Neural cell (in vitro differentiated cells): ENCODE results near the gene STAT3. TPM values are rescaled to one million over a fixed set of nuclear protein-coding genes. Genes with fewer than 3 reads are reported as not detected.

Experiments
- H2AFZ ChIP-seq: fragments of 200-600, 300-800 bp; sonication (generic), shearing (Covaris generic); 2 replicates; pipeline ENCODE4 v1.6.0; 2014; ENCODE audit warnings: low read depth, mild to moderate bottlenecking, antibody characterized with exemption, low read length, moderate library complexity
- H3F3A ChIP-seq: fragments of 200-600 bp; shearing (Covaris generic); 2 replicates; pipeline ENCODE4 v1.6.1; 2016; ENCODE audit warnings: mild to moderate bottlenecking, moderate library complexity, mixed read lengths, antibody characterized with exemption, low read length; ENCODE audit not compliant: insufficient read depth, poor library complexity, severe bottlenecking
- H3K27ac ChIP-seq: fragments of 200-600, 300-800 bp; sonication (generic), shearing (Covaris generic); 2 replicates; pipeline ENCODE4 v1.5.1; 2014; ENCODE audit warnings: mild to moderate bottlenecking, low read length, moderate library complexity
- H3K27me3 ChIP-seq: fragments of 300-800, 200-600 bp; sonication (generic), shearing (Covaris generic); 2 replicates; pipeline ENCODE4 v1.6.0; 2014; ENCODE audit warnings: mild to moderate bottlenecking, low read depth, low read length, moderate library complexity; ENCODE audit not compliant: insufficient read depth
- H3K36me3 ChIP-seq: fragments of 300-800, 200-600 bp; sonication (generic), shearing (Covaris generic); 2 replicates; pipeline ENCODE4 v1.5.1; 2014; ENCODE audit warnings: mild to moderate bottlenecking, antibody characterized with exemption, low read length, moderate library complexity; ENCODE audit not compliant: insufficient read depth
- H3K4me2 ChIP-seq: fragments of 300-800, 200-600 bp; sonication (generic), shearing (Covaris generic); 2 replicates; pipeline ENCODE4 v1.6.0; 2014; ENCODE audit warnings: mild to moderate bottlenecking, low read length
- H3K4me3 ChIP-seq: fragments of 300-800, 200-600 bp; sonication (generic), shearing (Covaris generic); 2 replicates; pipeline ENCODE4 v1.5.1; 2014; ENCODE audit warnings: mild to moderate bottlenecking, low read length, moderate library complexity
- H3K79me2 ChIP-seq: fragments of 200-600 bp; shearing (Covaris generic); replicated peaks from 2 replicates; pipeline ENCODE4 v1.6.0; 2014; ENCODE audit warnings: mild to moderate bottlenecking, low read length, moderate library complexity; ENCODE audit not compliant: insufficient read depth
- H3K9ac ChIP-seq: fragments of 300-800, 200-600 bp; sonication (generic), shearing (Covaris generic); 2 replicates; pipeline ENCODE4 v1.6.1; 2016; ENCODE audit warnings: mild to moderate bottlenecking, low read length, mixed read lengths
- H3K9me2 ChIP-seq: fragments of 200-600 bp; shearing (Covaris generic); 2 replicates; pipeline ENCODE4 v1.6.1; 2016; ENCODE audit warnings: mild to moderate bottlenecking, low read length, mixed read lengths; ENCODE audit not compliant: insufficient read depth
- H3K9me3 ChIP-seq: fragments of 200-600, 300-800 bp; sonication (generic), shearing (Covaris generic); 2 replicates; pipeline ENCODE4 v1.6.1; 2016; ENCODE audit warnings: mild to moderate bottlenecking, mixed run types, low read length, moderate library complexity, mixed read lengths
- H4K20me1 ChIP-seq: fragments of 200-600 bp; shearing (Covaris generic); 2 replicates; pipeline ENCODE4 v1.6.1; 2016; ENCODE audit warnings: mild to moderate bottlenecking, mixed run types; ENCODE audit not compliant: insufficient read depth
- CTCF ChIP-seq: fragments of 450-650 bp; IDR thresholded peaks from 2 replicates; pipeline ENCODE4 v1.5.1; 2014; ENCODE audit warnings: antibody characterized with exemption, mild to moderate bottlenecking, moderate library complexity; ENCODE audit not compliant: poor library complexity, severe bottlenecking
- EP300 ChIP-seq: fragments of 450-650 bp; conservative IDR thresholded peaks from 2 replicates; pipeline ENCODE4 v1.6.1; 2014; ENCODE audit warnings: antibody characterized with exemption, mild to moderate bottlenecking, moderate library complexity; ENCODE audit not compliant: poor library complexity, severe bottlenecking
- EZH2 ChIP-seq: fragments of 200-600, 300-800 bp; shearing (Covaris generic), sonication (generic); IDR thresholded peaks from 2 replicates; pipeline ENCODE4 v1.6.1; 2014; ENCODE audit warnings: antibody characterized with exemption, low read length, borderline replicate concordance, mild to moderate bottlenecking; ENCODE audit not compliant: insufficient read depth, poor library complexity, severe bottlenecking
- MXI1 ChIP-seq: fragments of 450-650 bp; conservative IDR thresholded peaks from 2 replicates; pipeline ENCODE4 v1.6.1; 2014; ENCODE audit warnings: antibody characterized with exemption, mild to moderate bottlenecking; ENCODE audit not compliant: poor library complexity, severe bottlenecking
- POLR2AphosphoS5 ChIP-seq: IDR thresholded peaks from 2 replicates; pipeline ENCODE4 v1.6.1; 2012
- RAD21 ChIP-seq: fragments of 450-650 bp; conservative IDR thresholded peaks from 2 replicates; pipeline ENCODE4 v1.6.1; 2014; ENCODE audit warnings: antibody characterized with exemption, mild to moderate bottlenecking, moderate library complexity
- SMC3 ChIP-seq: fragments of 450-650 bp; conservative IDR thresholded peaks from 2 replicates; pipeline ENCODE4 v1.6.1; 2014; ENCODE audit warnings: antibody characterized with exemption, mild to moderate bottlenecking, moderate library complexity; ENCODE audit not compliant: poor library complexity
- TAF1 ChIP-seq: IDR thresholded peaks from 2 replicates; pipeline ENCODE4 v1.6.1; 2012; ENCODE audit warnings: low read depth
- polyA plus RNA-seq: library from polyadenylated mRNA; depleted of rRNA; stranded (reverse); fragments of >200 nt; gene quantifications from 2 replicates; pipeline ENCODE4 v1.2.3, GENCODE V29; 2014
- TF ChIP-seq, protein P1 (sequence below): IDR thresholded peaks from 2 replicates; pipeline ENCODE4 v1.6.1; 2012; ENCODE audit warnings: borderline replicate concordance

The STAT3 gene
- polyA plus RNA-seq, 1 donor from 2014 or later = 24.2 TPM

DNA sequence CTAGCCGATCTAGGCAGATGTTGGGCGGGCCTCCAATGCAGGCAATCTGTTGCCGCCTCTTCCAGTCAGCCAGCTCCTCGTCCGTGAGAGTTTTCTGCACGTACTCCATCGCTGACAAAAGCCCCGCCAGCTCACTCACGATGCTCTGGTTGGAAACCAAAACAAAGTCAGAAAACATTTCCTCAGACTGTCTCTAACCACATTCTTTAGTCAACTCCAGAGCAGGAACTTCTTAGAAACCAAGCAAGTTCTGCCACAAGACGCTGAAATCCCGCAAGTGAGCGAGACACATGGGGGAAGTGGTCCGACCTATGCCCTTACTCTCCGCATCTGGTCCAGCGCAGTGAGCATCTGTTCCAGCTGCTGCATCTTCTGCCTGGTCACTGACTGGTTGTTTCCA lies 50.8 kb downstream of the STAT3 start:
- Histone ChIP-seq H3K36me3 (peaks cover 3% of the 10 kb centered on the region), H3K9me3 (no peaks in the 10 kb centered on the region), H3F3A (no peaks in the 10 kb centered on the region)

GRCh38 chr17:42334677-42335076 lies 53.6 kb downstream of the STAT3 start:
- Histone ChIP-seq H3K9me2 (no peaks in the 10 kb centered on the region), H4K20me1 (no peaks in the 10 kb centered on the region), H2AFZ (no peak overlapping the region), H3K4me2 (no peak overlapping the region), H3K79me2 (no peaks in the 10 kb centered on the region), H3K27ac (no peak overlapping the region), H3F3A (no peaks in the 10 kb centered on the region), H3K4me3 (no peak overlapping the region), H3K36me3 (peaks cover 3% of the 10 kb centered on the region), H3K9me3 (no peaks in the 10 kb centered on the region), H3K27me3 (no peaks in the 10 kb centered on the region), H3K9ac (no peak overlapping the region)
- no peak for TF ChIP-seq RAD21
- TF ChIP-seq SMC3 = no peak
- no peak for TF ChIP-seq EP300
- no peak for TF ChIP-seq POLR2AphosphoS5
- TF ChIP-seq EZH2 = no peak
- TF ChIP-seq TAF1 = no peak
- TF ChIP-seq MXI1 = no peak
- TF ChIP-seq, protein P1, sequence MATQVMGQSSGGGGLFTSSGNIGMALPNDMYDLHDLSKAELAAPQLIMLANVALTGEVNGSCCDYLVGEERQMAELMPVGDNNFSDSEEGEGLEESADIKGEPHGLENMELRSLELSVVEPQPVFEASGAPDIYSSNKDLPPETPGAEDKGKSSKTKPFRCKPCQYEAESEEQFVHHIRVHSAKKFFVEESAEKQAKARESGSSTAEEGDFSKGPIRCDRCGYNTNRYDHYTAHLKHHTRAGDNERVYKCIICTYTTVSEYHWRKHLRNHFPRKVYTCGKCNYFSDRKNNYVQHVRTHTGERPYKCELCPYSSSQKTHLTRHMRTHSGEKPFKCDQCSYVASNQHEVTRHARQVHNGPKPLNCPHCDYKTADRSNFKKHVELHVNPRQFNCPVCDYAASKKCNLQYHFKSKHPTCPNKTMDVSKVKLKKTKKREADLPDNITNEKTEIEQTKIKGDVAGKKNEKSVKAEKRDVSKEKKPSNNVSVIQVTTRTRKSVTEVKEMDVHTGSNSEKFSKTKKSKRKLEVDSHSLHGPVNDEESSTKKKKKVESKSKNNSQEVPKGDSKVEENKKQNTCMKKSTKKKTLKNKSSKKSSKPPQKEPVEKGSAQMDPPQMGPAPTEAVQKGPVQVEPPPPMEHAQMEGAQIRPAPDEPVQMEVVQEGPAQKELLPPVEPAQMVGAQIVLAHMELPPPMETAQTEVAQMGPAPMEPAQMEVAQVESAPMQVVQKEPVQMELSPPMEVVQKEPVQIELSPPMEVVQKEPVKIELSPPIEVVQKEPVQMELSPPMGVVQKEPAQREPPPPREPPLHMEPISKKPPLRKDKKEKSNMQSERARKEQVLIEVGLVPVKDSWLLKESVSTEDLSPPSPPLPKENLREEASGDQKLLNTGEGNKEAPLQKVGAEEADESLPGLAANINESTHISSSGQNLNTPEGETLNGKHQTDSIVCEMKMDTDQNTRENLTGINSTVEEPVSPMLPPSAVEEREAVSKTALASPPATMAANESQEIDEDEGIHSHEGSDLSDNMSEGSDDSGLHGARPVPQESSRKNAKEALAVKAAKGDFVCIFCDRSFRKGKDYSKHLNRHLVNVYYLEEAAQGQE = no peak
- no peak for TF ChIP-seq CTCF

More for the DNA sequence above, 50.8 kb downstream of the STAT3 start:
- H3K9ac ChIP-seq = no peak overlapping the region
- no peak overlapping the region for H3K4me3 ChIP-seq
- H3K27ac ChIP-seq = no peak overlapping the region
- no peak overlapping the region for H3K4me2 ChIP-seq
- no peaks in the 10 kb centered on the region for H3K9me2 ChIP-seq
- H4K20me1 ChIP-seq = no peaks in the 10 kb centered on the region
- H2AFZ ChIP-seq = no peak overlapping the region
- TF ChIP-seq EP300 (no peak), POLR2AphosphoS5 (no peak), RAD21 (no peak), EZH2 (no peak), CTCF (no peak), SMC3 (no peak), TAF1 (no peak), MXI1 (no peak)
- TF ChIP-seq, protein P1 = no peak
- no peaks in the 10 kb centered on the region for H3K27me3 ChIP-seq
- H3K79me2 ChIP-seq = no peaks in the 10 kb centered on the region
